Lower leg skin (tissue), 3 donors: ENCODE results near the gene STK4.

Source experiments
- CTCF ChIP-seq, 3 donors: fragments of 450-650 bp; IDR thresholded peaks; one replicate each; pipeline ENCODE4 v1.5.1; 2016; ENCODE audit warnings: antibody characterized with exemption in 3 of 3, mild to moderate bottlenecking in 3 of 3, moderate library complexity in 2 of 3
- POLR2A ChIP-seq, 2 donors: fragments of 450-650 bp; IDR thresholded peaks; one replicate each; pipeline ENCODE4 v1.6.1; 2016 to 2017; ENCODE audit warnings: antibody characterized with exemption in 2 of 2, mild to moderate bottlenecking in 1 of 2, moderate library complexity in 1 of 2

DNA sequence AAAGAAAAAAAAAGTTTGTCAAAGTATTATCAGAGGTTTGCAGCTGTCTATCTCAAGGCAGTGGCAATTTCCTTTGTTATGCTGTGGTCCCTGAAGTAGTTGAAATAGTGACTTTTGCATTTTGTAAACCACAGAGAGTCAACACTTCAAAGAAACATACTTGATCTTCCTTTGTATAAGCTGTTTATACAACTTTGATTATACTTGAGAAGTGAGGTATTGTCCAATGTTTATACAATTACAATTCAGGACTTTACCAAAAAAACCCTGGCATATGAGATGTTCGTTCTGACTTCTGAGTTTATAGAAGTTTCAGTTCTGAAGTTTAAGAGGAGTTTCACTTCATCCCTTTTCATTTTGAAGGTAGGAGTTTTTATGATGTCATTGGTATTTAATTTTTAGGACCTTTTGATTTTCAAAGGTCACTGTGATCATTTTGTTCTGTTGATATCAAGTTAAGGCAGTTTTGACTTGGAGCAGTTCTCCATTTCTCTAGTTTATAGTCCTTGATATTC lies 4.0 kb downstream of the STK4 start:
- TF ChIP-seq CTCF (IDR thresholded peaks at IDR 0.05) (no peak), POLR2A (IDR thresholded peaks at IDR 0.05) (no peak)
